Mammary epithelial cell (primary cell): ENCODE data around the gene ITPR2.

Source experiments
- CTCF ChIP-seq, 2 donors: IDR thresholded peaks in 1 of 2; conservative IDR thresholded peaks in 1 of 2; 2 replicates each; pipeline ENCODE4 v1.5.1; 2011 to 2012; ENCODE audit warnings: inconsistent platforms in 2 of 2, low read length in 2 of 2, mild to moderate bottlenecking in 2 of 2, control low read depth in 1 of 2, low read depth in 1 of 2; ENCODE audit not compliant: insufficient read depth in 1 of 2; ENCODE audit errors: extremely low read depth in 1 of 2
- EZH2 ChIP-seq: IDR thresholded peaks from 2 replicates; pipeline ENCODE4 v1.6.1; 2012; ENCODE audit warnings: low read length, inconsistent platforms, borderline replicate concordance

DNA sequence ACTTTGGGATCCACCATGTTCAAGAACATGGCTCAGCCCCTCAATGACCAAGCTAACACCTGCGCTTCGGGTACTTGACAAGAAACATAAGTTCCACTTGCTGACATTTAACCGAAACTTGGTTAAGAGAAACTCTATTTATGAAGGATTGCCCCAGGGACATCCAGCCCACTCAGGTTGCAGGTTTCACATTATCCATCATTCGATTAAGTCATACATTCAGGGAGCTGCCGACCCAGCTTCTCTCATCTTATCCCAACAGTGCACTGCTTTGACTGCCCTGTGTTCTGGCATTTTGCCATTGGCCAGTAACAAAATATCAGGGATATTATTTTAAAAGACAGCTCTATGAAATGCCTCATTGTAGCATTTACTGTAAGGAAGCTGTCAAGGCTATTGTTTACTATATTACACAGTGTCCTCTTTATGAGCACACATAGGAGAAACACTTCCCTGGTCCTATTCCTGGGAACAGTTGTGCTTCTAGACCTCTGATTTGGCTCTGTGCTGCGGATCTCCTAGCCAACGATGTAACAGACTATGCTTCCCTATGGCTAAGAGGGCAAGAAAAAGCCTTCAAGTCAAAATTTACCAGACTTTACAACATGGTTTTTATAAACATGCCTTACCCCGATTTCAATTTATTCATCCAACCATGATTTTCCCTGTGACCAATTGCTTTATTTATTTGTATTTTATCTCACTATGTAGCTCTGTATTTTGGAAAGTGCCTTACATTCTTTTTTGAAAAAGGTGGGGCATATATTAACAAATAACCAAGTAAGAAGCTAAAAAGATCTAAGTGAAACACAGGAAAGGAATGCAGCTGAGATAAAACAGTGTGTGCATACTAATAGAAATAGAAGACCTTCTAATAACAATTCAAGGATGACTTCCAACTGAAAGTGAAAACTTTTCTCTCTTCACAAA lies 109.3 kb downstream of the ITPR2 start:
- TF ChIP-seq EZH2, result no peak
- TF ChIP-seq CTCF (conservative IDR thresholded peaks at IDR 0.05 in 1 of 2, IDR thresholded peaks at IDR 0.05 in 1 of 2; ENCODE audit: extremely low read depth in 1 of 2, insufficient read depth in 1 of 2, low read depth in 1 of 2, low read length in 2 of 2), result no peak
